ENCODE data around the gene PIK3R3.

- TF ChIP-seq, protein P1, sequence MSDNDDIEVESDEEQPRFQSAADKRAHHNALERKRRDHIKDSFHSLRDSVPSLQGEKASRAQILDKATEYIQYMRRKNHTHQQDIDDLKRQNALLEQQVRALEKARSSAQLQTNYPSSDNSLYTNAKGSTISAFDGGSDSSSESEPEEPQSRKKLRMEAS (IDR thresholded peaks at IDR 0.05), result no peak
- TF ChIP-seq CEBPB (IDR thresholded peaks at IDR 0.05), result no peak
- TF ChIP-seq EGR1 (IDR thresholded peaks at IDR 0.05), result no peak
- no peak for TF ChIP-seq YY1 (IDR thresholded peaks at IDR 0.05; ENCODE audit: low read depth)
- TF ChIP-seq REST (IDR thresholded peaks at IDR 0.05; ENCODE audit: low read depth), result no peak
- no peak for TF ChIP-seq TAF1 (IDR thresholded peaks at IDR 0.05; ENCODE audit: low read depth)
- TF ChIP-seq EP300 (IDR thresholded peaks at IDR 0.05; ENCODE audit: borderline replicate concordance), result no peak
- TF ChIP-seq FOXM1 (IDR thresholded peaks at IDR 0.05; ENCODE audit: borderline replicate concordance, low read depth), result no peak
- TF ChIP-seq RAD21 (IDR thresholded peaks at IDR 0.05; ENCODE audit: low read depth), result no peak
- TF ChIP-seq NFIC (IDR thresholded peaks at IDR 0.05), result no peak
These were observed 67.0 kb downstream of the PIK3R3 start for GRCh38 chr1:46065405-46065804.

Measured in Ishikawa (cell line).